Gastroesophageal sphincter (tissue), 4 donors: Measurements from ENCODE around the gene ZNF304. TPM values are rescaled to one million over a fixed set of nuclear protein-coding genes. Genes with fewer than 3 reads are reported as not detected.
"Not testable (repeated sequence)": the region's sequence is repeated elsewhere in the genome, so short reads cannot be mapped to it uniquely, and the experiment has no call there.

Source experiments
- ATAC-seq: fragments of 150-250 bp; one replicate; pipeline ENCODE4 v1.9.1; 2016; ENCODE audit warnings: mild to moderate bottlenecking, moderate library complexity
- H3K27ac ChIP-seq, 4 donors: fragments of 200-600 bp; sonication (generic) in 3 of 4; 1 replicate in 3 of 4; 2 replicates in 1 of 4; pipeline ENCODE4 v1.5.1; 2016 to 2019
- H3K27me3 ChIP-seq: fragments of 200-600 bp; sonication (generic); one replicate; pipeline ENCODE4 v1.5.1; 2019
- H3K36me3 ChIP-seq, 2 donors: fragments of 200-600 bp; sonication (generic); one replicate each; pipeline ENCODE4 v1.5.1; 2019; ENCODE audit warnings: control low read depth in 1 of 2
- H3K4me1 ChIP-seq, 3 donors: fragments of 200-600 bp; sonication (generic); 1 replicate in 2 of 3; 2 replicates in 1 of 3; pipeline ENCODE4 v1.5.1; 2016 to 2019; ENCODE audit warnings: control low read depth in 2 of 3
- H3K4me3 ChIP-seq, 2 donors: fragments of 200-600 bp; sonication (generic); one replicate each; pipeline ENCODE4 v1.5.1; 2019; ENCODE audit warnings: mild to moderate bottlenecking in 1 of 2, moderate library complexity in 1 of 2
- H3K9me3 ChIP-seq, 3 donors: fragments of 200-600 bp; sonication (generic); one replicate each; pipeline ENCODE4 v1.5.1; 2017 to 2019; ENCODE audit warnings: control low read depth in 2 of 3
- EP300 ChIP-seq: sonication (generic); formaldehyde crosslinking; IDR thresholded peaks from one replicate; pipeline ENCODE4 v1.6.1; 2017; ENCODE audit warnings: antibody characterized with exemption, mild to moderate bottlenecking
- POLR2A ChIP-seq, 2 donors: fragments of 450-650 bp; IDR thresholded peaks; one replicate each; pipeline ENCODE4 v1.6.1; 2017; ENCODE audit warnings: antibody characterized with exemption in 2 of 2, mild to moderate bottlenecking in 2 of 2, moderate library complexity in 1 of 2
- POLR2AphosphoS5 ChIP-seq: sonication (generic); formaldehyde crosslinking; IDR thresholded peaks from one replicate; pipeline ENCODE4 v1.6.1; 2017; ENCODE audit warnings: antibody characterized with exemption
- WGBS, 2 donors: methylation state at CpG; one replicate each; pipeline ENCODE4 v1.1.5; 2018; ENCODE audit warnings: low coverage in 1 of 2; 5-methylcytosine and 5-hydroxymethylcytosine counted together
- total RNA-seq, 4 donors: library from RNA; depleted of rRNA; stranded (reverse); fragments of >200 nt; gene quantifications; one replicate each; pipeline ENCODE4 v1.1.0, GENCODE V29; 2016
- TF ChIP-seq, protein P1 (sequence below), 4 experiments: fragments of 200-600 bp in 2 of 4; fragments of 450-650 bp in 2 of 4; sonication (generic) in 1 of 4; IDR thresholded peaks; one replicate each; pipeline ENCODE4 v1.5.1; 2017 to 2019; ENCODE audit warnings: antibody characterized with exemption in 4 of 4, mild to moderate bottlenecking in 2 of 4, moderate library complexity in 2 of 4

The ZNF304 gene
- total RNA-seq, 4 donors from 2014 or later: 9.2 to 12.2 (median 10.9) TPM

DNA sequence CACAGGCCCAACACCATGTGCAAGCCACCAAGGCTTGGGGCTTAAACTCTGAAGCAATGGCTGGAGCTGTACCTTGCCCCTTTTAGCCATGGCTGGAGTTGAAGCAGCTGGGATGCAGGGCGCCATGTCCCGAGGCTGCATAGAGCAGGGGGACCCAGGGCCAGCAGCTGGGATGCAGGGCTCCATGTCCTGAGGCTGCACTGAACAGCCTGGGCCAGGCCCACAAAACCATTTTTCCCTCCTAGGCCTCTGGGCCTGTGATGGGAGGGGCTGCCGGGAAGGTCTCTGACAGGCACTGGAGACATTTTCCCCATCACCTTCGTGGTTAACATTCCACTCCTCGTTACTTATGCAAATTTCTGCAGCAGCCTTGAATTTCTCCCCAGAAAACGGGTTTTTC, 23.1 kb downstream of the ZNF304 start:
- no peak for TF ChIP-seq EP300
- TF ChIP-seq, protein P1, sequence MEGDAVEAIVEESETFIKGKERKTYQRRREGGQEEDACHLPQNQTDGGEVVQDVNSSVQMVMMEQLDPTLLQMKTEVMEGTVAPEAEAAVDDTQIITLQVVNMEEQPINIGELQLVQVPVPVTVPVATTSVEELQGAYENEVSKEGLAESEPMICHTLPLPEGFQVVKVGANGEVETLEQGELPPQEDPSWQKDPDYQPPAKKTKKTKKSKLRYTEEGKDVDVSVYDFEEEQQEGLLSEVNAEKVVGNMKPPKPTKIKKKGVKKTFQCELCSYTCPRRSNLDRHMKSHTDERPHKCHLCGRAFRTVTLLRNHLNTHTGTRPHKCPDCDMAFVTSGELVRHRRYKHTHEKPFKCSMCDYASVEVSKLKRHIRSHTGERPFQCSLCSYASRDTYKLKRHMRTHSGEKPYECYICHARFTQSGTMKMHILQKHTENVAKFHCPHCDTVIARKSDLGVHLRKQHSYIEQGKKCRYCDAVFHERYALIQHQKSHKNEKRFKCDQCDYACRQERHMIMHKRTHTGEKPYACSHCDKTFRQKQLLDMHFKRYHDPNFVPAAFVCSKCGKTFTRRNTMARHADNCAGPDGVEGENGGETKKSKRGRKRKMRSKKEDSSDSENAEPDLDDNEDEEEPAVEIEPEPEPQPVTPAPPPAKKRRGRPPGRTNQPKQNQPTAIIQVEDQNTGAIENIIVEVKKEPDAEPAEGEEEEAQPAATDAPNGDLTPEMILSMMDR (IDR thresholded peaks at IDR 0.05): no peak
- TF ChIP-seq POLR2A (IDR thresholded peaks at IDR 0.05): no peak
- TF ChIP-seq POLR2AphosphoS5: no peak
- H3K27ac ChIP-seq: no peak overlapping the region
- H3K36me3 ChIP-seq: peaks cover 0 to 82% of the 10 kb centered on the region in 2 donors
- H3K9me3 ChIP-seq: peaks cover 0 to 47% (median 0%) of the 10 kb centered on the region in 3 donors
- WGBS, 2 donors: 92 to 98% methylated on average over 2 to 4 of the region's 6 CpGs
- no peak for ATAC-seq
- H3K4me1 ChIP-seq: no peaks in the 10 kb centered on the region
- no peaks in the 10 kb centered on the region for H3K27me3 ChIP-seq
- H3K4me3 ChIP-seq: no peak overlapping the region

GRCh38 chr19:57374647-57375046, 23.6 kb downstream of the ZNF304 start:
- Histone ChIP-seq H3K9me3 (peaks cover 0 to 47% (median 0%) of the 10 kb centered on the region in 3 donors), H3K36me3 (peaks cover 0 to 82% of the 10 kb centered on the region in 2 donors)
- H3K4me3 ChIP-seq, H3K4me1 ChIP-seq, ATAC-seq, H3K27me3 ChIP-seq, H3K27ac ChIP-seq: not testable (repeated sequence)
- WGBS, 2 donors: 94 to 100% methylated on average over 2 of the region's 2 CpGs

DNA sequence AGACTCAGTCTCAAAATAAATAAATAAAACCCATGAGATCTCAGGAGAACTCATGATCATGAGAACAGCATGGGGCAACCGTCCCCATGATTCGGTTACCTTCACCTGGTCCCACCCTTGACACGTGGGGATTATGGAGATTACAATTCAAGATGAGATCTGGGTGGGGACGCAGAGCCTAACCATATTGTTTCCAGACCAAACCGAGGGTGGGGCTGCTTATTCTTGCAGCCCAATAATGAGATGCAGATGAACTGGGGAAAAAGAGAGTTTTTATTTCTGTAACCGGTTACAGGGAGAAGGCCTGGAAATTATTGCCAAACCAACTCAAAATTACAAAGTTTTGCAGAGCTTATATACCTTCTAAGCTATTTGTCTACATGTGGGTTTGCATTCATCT, 25.1 kb downstream of the ZNF304 start:
- TF ChIP-seq POLR2AphosphoS5: no peak
- TF ChIP-seq, protein P1 (IDR thresholded peaks at IDR 0.05): no peak
- TF ChIP-seq POLR2A (IDR thresholded peaks at IDR 0.05): no peak
- no peak for TF ChIP-seq EP300
- no peak for ATAC-seq
- Histone ChIP-seq H3K4me3 (no peak overlapping the region), H3K27me3 (no peaks in the 10 kb centered on the region), H3K9me3 (peaks cover 0 to 52% (median 0%) of the 10 kb centered on the region in 3 donors), H3K27ac (no peak overlapping the region), H3K36me3 (peaks cover 0 to 77% of the 10 kb centered on the region in 2 donors), H3K4me1 (no peaks in the 10 kb centered on the region)
- WGBS, 2 donors: 90 to 100% methylated on average over 2 to 6 of the region's 6 CpGs

- Histone ChIP-seq H3K27ac (no peak overlapping the region), H3K36me3 (peaks cover 0 to 62% of the 10 kb centered on the region in 2 donors), H3K27me3 (no peaks in the 10 kb centered on the region), H3K9me3 (peaks cover 0 to 52% (median 0%) of the 10 kb centered on the region in 3 donors), H3K4me1 (no peaks in the 10 kb centered on the region), H3K4me3 (no peak overlapping the region)
- no peak for TF ChIP-seq POLR2A (IDR thresholded peaks at IDR 0.05)
- no peak for TF ChIP-seq EP300
- ATAC-seq: no peak
- WGBS, 2 donors: 93 to 100% methylated on average over 2 to 3 of the region's 3 CpGs
Measured at GRCh38 chr19:57377498-57378146, 26.6 kb downstream of the ZNF304 start.

DNA sequence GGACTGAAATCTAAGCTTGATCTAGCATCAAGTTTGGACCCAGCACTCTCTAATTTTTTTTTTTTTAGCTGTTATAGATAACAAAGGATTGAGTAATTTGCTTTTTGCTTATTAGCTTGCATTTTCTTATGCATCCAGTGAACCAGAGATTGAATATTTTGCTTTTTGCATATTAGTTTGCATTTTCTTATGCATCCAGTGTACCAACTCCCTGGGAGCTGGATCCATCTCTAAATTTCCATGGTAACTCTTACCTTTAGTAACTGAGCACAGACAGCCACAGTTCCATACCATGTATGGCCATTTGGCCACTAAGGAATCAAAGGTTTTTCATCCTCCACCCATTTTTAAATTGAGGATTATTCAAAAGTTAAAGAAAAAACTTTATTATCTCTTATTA, 29.9 kb downstream of the ZNF304 start:
- no peak for ATAC-seq
- TF ChIP-seq EP300: no peak
- no peak for TF ChIP-seq POLR2AphosphoS5
- TF ChIP-seq, protein P1 (IDR thresholded peaks at IDR 0.05): no peak
- TF ChIP-seq POLR2A (IDR thresholded peaks at IDR 0.05): no peak
- Histone ChIP-seq H3K9me3 (peaks cover 0 to 35% (median 0%) of the 10 kb centered on the region in 3 donors), H3K4me1 (no peaks in the 10 kb centered on the region), H3K27me3 (no peaks in the 10 kb centered on the region), H3K27ac (no peak overlapping the region), H3K4me3 (no peak overlapping the region), H3K36me3 (peaks cover 0 to 31% of the 10 kb centered on the region in 2 donors)

DNA sequence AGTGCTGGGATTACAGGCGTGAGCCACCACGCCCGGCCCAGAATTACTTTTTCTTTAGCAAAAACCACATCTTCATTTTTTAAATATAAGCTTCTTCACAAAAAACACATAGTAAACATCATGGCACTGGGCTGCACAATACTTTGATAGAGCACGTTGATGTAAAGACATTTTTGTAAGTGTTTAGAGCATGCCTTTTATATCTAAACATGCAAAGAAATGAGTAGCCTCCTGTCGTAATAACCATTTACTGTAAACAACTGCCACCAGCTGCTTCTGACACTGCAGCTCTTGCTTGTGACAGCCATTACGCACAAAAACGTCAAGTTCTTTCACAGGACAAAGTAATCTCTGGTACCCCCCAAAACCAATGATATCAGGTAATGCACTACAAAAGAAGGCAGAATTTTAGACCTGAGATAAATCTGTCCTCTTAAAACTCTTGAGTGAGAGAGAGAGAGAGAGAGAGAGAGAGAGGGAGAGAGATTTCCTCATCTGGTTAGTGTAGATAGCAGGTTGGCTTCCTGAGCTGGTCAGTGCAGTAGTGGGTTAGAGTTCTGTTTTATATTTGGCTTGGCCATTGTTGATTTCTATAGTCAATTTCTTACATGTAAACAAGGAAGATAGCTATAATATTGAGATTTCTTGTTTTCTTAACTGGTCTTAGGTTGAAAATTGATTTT, 31.9 kb downstream of the ZNF304 start:
- ATAC-seq: no peak
- WGBS, 2 donors: 69 to 79% methylated on average over 6 to 7 of the region's 7 CpGs
- no peak overlapping the region for H3K27ac ChIP-seq

More for the DNA sequence above, 31.9 kb downstream of the ZNF304 start:
- H3K4me3 ChIP-seq: no peak overlapping the region
- H3K4me1 ChIP-seq: no peaks in the 10 kb centered on the region
- H3K27me3 ChIP-seq: no peaks in the 10 kb centered on the region
- no peak for TF ChIP-seq POLR2A (IDR thresholded peaks at IDR 0.05)
- TF ChIP-seq, protein P1 (IDR thresholded peaks at IDR 0.05): no peak
- TF ChIP-seq EP300: no peak
- no peak for TF ChIP-seq POLR2AphosphoS5
- H3K36me3 ChIP-seq: peaks cover 0 to 11% of the 10 kb centered on the region in 2 donors
- peaks cover 0 to 16% (median 0%) of the 10 kb centered on the region in 3 donors for H3K9me3 ChIP-seq
